ENCODE data around the gene NCKAP5.

GRCh38 chr2:132654335-132654734, 913.9 kb downstream of the NCKAP5 start:
- TF ChIP-seq ZNF274 (IDR thresholded peaks at IDR 0.05; ENCODE audit: low read depth, low read length), result no peak
- no peak for TF ChIP-seq YY1 (IDR thresholded peaks at IDR 0.05; ENCODE audit: insufficient read depth, insufficient read length)
- no peak for TF ChIP-seq SUZ12 (IDR thresholded peaks at IDR 0.05; ENCODE audit: extremely low read depth, insufficient read depth, insufficient read length)

Measured in NT2/D1 (cell line).